G401.6 (cell line): ENCODE data around the gene DENND4C.
"Not testable (repeated sequence)": the region's sequence is repeated elsewhere in the genome, so short reads cannot be mapped to it uniquely, and the experiment has no call there.

ENCODE experiments used
- FAIRE-seq: peaks from 2 replicates; lab custom pipeline; 2012; peaks lifted over from hg19 to GRCh38; lab: Jason Lieb, UNC

DENND4C gene

DNA sequence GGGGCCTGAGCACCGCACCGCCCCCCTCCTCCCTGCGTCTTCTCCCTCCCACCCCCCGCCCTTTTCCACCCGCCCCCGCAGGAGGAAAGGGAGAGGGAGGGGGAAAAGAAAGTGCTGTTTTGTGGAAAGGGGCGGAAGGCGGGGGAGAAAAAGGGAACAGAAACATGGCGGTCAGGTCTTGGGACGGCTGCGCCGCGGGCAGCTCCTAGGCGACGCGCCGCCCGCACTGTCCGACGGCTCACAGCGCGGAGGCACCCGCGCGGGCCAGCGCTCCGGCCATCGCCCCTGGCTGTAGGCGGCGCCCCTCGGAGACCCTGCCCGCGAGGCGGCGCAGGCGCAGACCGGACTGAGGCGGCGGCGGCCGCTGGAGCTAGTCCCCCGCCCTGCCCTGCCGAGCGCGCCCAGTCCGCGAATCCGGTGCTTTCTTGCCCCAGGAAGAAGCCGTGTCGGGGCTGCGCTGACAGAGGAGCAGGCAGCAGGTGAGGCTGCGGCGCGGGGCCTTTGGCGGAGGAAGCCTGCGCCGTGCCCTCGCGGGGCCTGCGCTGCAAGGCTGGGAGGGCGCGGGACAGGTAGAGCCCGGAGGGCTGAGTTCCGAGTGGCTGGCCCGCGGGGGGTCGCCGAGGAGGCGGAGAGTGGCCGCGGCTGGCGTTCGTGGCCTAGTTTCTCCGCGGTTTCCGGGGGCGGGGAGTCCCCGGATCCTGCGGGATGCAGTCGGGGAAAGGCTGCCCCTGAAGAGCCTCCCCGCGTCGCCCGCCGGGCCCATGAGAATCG is at the start of gene DENND4C:
Gene DENND4C, plus strand, starts transcription at position 339 of the 771 bp plus-strand sequence. CDS start 45,482 bp downstream, outside the sequence.
- no peak for FAIRE-seq

DNA sequence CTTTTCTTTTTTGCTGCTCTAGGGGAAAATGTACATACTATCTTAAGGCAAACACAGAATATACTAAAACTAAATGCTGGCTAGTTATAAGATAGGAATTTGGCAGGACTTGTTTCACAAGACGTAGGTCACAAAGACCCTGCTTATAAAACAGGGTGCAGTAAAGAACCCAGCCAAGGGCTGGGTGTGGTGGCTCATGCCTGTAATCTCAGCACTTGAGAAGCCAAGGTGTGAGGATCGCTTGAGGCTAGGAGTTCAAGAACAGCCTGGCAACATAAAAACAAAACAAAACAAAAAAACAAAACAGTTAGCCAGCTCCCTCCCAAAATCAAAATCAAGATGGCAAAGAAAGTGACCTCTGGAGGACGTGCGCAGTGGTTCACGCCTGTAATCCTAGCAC is 49.5 kb upstream of the DENND4C start:
- no peak for FAIRE-seq

DNA sequence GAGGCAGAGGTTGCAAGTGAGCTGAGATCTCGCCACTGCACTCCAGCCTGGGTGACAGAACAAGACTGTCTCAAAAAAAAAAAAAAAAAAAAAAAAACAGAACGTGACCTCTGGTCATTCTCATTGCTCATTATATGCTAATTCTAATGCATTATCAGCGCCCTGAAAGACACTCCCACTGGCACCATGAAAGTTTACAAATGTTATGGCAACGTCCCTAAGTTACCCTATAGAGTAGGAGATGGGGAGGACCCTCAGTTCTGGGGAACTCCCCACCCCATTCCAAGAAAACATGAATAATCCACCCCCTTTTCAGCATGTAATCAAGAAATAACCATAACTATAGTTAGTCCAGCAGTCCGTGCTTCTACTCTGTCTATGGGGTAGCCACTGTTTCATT is 48.9 kb upstream of the DENND4C start:
- no peak for FAIRE-seq

DNA sequence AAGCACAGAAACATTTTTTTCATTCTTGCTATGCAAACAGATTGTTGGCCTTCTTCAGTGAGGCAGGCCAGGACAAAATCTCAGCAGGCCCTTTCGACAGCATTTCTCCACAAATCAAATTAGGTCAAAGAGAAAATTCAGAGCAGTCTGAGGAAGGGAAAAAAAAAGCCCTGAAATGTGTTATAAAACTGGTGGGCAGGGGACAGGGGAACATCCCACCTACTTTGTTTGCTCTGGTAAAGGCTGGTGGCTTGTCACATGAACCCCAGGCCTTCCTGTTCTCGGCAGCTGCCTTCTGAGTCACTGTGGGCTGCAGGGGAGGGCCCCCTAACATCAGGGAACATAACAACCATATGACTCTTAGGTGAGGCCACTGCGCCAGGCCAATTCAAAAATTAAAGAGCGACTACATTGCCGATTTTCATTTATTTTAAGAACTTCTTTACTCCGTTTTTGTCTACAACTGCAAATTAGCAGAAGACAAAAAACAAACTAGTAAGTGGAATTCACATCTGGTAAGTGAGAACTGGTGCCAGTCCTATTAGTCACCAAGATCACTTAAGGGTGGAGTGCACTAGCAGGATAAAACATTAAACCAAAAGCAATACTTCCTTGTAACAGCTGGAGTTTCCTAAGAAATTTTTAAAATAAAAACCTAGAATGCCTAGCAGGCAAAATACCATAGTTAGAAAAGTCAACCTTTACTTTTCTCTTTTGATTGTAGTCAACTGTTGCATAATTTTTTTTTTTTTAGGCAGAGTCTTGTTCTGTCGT is 46.2 kb upstream of the DENND4C start:
- FAIRE-seq: no peak

DNA sequence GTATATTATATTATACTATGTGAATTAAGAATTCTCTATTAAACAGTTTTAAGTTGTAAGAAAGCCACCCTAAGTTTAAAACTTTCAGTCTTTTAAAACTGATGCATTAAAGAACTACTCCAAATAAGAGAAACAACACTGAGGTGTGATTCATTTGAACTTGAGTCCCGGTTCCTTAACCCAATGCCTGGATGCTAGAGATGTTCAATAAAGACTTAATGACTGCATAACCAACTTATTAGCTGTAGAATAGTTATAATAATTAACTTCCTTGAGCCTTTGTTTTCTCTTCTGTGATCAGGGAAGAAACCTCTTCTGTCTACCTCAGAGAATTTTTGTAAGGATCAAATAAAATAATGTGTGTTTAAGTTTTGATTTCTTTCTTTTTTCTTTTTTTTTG is 45.3 kb upstream of the DENND4C start:
- no peak for FAIRE-seq

DNA sequence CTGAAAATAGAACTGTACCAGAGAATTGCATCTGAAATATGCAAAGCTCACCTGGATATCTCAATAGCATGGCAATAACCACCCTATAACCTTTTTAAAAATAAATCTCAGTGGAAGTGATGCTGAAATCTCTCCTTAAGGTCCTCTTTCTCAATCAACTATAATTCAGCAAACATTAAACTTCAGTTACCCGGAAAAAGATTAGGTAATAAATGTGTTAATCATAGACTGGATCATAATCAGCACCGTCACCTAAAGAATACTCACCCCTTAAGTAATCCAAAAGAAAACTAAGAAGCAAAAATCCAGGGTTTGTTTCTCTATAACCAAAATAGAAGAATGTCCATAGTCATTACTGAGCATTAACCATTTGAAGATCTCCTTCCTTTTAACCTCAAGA is 44.3 kb upstream of the DENND4C start:
- no peak for FAIRE-seq

DNA sequence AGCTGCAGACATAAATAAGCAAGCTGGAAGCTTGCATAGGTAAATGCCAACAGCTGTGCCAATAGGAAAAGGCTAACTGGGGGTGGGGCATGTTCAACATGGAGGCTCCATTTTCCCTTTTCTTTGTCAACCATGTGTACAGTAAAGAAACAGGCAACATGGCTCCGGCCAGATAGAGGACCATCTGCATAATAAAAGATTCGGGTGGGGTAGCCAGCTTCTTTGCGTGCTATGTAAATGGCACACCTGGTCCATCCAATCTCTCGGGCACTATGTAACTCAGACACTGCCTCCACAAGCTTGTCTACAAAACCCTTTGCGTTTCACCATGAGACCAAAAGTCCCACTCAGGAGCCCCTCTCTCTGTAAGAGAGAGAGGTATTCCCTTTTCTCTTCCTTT is 41.7 kb upstream of the DENND4C start:
- no peak for FAIRE-seq

DNA sequence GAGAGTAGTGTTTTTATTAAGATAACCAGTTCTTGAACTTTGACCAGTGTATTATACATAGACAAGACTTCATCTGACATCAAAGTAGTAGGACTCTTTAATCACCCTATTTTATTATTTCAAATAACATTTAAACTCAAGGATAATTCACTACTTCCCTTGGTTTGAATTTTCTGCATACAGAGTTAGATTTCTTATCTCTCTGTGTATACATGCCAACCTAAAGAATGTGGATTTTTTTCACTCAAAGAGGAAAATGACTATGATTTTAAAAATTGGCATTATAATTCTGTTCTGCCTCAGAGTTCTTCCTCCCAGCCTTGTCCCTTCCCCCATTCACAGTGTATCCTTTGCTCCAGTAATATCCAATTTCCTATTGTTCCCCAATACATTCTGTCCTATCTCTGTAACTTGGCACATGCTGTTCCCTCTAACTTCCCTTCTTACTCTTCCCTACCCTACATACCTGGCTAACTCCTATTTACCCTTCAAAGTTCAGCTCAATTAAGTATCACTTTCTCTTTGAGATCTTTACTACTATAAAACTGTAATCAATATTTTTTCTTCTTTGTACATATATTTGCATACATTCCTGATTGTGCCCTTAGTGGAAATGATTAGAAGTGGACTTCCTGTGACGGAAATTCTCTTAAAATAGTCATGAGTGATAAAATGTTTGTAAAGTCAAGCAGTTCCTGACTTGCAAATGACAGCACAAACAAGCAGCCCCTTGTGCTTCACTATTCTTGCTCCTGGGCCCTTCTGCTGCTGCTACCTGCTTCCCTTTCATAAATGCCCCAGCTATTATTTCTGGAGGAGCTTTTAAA is 38.1 kb upstream of the DENND4C start:
- no peak for FAIRE-seq

DNA sequence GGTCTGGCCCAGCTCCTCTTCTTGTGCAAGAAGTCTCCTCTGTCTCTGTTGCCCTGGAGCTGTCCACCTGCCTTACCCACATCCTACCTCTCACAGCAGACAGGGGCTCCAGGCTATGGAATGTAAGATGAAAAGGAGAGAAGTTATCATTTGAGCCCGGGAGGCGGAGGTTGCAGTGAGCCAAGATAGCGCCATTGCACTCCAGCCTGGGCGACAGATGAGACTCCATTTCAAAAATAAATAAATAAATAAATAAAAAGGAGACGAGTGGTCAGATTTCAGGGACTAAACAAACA is 37.5 kb upstream of the DENND4C start:
- FAIRE-seq: no peak

DNA sequence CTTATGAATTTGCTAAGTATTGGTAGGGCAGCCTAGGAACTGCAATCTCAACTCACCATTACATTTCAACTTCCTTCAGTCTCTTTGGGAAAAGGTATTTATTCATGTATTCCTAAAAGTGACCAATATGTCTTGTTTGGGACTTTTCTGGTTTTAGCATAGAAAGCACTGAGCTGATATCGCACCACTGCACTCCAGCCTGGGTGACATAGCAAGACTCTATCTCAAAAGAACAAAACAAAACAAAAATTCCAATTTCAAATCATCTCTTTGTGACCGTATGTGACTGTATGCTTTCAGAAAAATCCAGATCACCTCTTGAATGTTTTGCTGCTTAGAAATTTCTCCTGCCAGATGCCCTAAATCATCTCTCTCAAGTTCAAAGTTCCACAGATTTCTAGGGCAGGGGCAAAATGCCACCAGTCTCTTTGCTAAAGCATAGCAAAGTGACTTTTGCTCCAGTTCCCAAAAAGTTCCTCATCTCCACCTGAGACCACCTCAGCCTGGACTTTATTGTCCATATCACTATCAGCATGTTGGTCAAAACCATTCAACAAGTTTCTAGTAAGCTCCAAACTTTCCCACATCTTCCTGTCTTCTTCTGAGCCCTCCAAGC is 37.0 kb upstream of the DENND4C start:
- FAIRE-seq: not testable (repeated sequence)

DNA sequence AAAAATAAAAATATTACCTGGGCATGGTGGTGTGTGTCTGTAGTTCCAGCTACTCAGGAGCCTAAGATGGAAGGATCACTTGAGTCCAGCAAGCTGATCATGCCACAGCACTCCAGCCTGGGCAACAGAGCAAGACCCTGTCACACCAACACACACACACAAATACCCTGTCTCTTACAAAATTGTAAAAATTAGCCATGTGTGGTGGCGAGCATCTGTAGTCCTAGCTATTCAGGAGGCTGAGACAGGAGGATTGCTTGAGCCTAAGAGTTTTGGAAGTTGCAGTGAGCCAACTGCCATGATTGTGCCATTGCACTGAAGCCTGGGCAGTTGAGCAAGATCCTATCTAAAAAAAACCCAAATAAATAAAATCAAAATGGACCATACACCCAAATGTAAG is 32.1 kb upstream of the DENND4C start:
- FAIRE-seq: no peak

DNA sequence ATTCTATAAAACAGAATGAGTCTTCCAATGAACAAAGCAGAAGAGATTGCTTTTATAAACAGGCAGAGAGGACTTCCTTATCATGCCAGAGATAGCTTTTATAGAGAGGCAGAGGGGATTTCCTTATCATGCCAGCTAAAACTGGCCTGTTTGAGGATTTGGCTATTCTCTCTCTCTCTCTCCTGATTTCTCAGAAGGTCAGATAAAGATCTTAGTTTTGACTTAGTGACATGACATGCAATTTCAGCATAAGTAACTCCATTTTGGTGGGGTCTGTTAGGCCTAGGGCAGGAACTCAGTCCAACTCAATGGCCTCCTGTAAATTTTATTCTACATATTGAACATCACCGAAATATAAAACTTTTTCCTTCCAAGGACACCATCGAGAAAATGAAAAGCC is 31.5 kb upstream of the DENND4C start:
- FAIRE-seq: no peak

DNA sequence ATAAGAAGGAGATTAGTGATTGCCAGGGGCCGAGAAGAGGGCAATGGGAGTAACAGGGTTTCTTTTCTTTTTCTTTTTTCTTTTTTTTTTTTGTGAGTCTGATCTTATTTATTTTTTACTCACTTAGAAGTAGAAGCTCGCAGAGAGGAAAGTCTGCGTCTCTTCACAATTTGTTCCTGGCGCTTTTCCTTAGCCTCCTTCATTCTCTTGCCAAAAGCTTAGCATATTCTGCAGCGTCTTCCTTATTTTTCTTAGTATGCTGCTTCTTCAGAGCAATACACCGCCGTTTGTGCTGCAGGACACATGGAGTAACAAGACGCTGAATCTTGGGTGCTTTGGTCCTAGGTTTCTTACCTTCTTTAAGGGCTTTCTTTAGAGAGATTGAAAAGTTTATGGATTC is 30.3 kb upstream of the DENND4C start:
- FAIRE-seq: no peak

DNA sequence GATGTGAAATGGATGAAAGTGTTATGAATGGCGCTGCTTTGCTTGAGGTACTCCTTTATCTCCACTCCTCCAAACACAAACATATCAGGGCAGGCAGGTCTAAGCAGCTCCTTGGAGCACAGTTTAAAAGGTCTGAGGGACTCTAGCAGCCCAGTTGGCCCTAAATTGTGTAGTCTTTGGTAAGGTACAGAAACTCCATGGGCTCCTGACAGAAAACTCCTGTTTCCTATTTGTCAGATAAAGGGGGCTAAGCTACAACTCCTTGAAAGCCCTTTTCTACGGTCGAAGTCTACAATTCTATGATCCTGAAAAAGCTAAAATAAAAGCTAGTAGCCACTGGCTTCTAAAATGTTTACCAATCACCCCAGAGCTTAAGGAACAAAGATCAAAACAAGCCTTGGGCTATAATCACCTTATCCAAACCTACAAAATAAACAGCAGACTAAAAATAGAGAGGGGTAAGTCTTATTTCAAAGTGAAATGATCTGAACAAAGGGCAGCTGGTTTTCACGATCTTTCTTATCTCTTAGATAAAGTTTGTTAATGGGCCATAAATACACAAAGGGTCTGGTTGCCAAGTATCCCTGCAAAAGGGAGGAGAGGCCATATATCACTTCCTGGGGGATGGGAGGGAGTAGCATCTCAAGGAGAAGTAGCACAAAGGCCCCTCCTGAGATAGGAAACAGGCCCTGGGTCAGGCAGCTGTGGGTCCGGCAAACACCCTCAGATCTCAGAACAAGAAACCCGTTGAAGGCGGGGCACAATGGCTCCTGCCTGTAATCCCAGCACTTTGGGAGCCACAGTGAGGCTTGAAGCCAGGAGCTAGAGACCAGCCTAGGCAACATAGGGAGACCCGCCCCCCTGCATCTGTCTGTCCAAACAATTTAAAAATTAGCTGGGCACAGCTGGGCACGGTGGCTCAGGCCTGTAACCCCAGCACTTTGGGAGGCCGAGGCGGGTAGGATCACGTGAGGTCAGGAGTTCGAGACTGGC is 28.3 kb upstream of the DENND4C start:
- no peak for FAIRE-seq

DNA sequence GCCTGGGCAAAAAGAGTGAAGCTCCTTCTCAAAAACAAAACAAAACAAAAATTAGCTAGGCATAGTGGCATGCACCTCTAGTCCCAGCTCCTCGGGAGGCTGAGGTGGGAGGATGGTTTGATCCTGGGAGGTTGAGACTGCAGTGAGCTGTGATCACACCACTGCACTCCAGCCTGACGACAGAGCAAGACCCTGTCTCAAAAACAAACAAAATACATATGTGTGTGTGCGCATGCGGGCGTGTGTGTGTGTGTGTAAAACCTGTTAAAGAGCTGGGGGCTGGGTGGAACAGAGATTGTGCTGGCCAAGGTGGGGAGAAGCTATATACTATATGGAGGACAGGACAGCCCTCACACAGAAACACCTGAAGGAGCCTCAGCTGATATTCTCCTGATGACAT is 27.4 kb upstream of the DENND4C start:
- FAIRE-seq: no peak

DNA sequence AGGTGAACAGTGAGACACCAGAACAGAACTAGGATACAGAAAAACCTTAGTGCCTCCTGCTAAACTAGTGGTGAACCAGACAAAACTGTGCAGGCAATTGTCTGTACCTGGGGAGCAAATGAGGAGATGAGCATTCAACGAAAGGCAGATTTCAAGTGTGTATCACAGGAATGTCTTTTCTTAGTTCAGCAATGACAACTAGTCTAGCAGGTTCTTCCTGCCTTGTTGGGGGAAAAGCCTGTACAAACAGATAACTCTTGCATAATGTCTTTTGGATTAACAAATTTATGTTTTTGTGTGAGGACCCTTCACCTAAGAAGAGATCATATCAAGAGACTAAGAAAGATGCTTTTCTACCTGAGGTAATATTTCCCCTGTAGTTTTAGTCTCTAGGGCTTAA is 21.8 kb upstream of the DENND4C start:
- no peak for FAIRE-seq

DNA sequence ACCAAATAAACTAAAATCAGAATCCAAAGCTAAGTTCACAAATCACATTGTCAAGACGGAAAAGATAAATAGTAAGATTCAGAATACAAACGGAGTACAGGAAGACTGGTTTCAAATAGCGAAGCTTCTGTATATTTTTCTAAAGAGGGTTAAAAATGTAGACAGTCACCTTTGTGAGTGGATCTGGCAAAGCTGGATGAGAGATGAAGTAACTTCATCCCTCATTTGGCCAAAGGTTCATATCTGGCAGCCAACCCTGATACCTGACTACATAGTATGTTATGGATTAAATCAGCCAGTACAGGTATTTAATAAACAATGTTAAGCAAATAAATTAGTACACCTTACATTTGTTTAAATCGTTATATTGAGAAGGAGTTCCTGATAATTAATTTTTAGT is 21.3 kb upstream of the DENND4C start:
- FAIRE-seq: no peak

DNA sequence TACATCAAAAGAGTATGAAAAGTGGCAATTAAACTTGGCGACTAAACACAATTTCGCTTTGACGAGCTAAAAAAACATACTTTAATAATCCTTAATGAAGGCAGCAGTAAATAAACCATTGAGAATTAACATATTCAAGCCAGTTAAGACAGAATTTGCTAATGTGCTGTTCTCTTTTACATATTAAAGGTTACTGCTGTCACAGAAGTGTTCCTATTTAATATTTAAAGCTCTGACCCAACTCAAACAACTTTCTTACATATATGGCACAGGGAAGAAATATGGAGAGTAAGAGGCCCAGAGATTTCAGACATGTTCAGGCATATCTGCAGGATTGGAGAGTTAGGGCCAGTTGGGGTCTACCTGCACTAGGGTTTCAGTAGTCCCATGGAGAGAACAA is 16.7 kb upstream of the DENND4C start:
- no peak for FAIRE-seq

DNA sequence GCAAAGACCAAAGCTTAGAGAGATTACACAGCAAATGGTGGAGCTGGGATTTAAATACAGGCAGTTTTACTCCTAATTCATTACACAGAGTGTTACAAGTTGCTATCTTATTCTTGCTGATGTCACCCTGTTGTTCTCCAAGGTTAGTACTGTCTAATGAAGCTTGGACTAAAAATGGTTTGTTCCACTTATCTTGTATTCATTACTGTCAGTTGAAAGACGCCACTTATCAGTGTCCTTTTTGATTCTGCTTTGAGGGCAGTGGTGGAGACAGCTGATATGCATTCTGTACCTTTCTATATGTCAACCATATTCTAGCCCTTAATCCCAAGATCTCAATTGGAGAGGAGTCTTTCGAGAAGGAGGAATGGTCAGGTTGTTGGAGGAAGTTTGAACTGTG is 14.0 kb upstream of the DENND4C start:
- no peak for FAIRE-seq

DNA sequence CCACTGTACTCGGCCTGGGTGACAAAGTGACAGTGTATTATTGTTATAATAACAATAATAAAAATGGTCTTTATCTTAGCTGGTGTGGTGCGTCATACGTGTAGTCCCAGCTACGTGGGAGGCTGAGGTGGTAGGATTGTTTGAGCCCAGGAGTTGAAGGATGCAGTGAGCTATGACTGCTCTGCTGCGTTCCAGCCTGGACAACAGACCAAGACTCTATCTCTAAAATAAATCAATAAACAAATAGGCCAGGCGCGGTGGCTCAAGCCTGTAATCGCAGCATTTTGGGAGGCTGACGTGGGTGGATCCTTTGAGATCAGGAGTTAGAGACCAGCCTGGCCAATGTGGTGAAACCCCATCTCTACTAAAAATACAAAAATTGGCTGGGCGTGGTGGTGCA is 9.2 kb upstream of the DENND4C start:
- no peak for FAIRE-seq

DNA sequence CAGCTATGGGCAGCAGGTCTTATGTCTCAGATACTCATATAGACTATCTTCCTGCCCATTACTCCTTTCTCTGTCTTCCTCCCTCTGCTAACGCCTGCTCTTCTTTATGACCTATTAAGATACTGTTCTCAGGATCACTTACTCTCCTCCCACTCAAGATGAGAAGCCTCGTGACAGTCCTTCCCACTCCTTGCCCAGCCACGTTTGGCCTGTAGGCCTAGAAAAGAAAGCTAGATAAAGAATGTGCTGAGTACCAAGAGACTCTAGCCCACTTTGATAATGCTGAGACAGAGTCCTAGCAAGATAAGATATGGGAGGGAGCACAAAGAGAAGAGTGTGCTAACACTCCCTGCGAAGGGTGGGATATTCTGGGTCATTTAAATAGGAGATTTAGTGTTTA is 6.8 kb upstream of the DENND4C start:
- FAIRE-seq: no peak

DNA sequence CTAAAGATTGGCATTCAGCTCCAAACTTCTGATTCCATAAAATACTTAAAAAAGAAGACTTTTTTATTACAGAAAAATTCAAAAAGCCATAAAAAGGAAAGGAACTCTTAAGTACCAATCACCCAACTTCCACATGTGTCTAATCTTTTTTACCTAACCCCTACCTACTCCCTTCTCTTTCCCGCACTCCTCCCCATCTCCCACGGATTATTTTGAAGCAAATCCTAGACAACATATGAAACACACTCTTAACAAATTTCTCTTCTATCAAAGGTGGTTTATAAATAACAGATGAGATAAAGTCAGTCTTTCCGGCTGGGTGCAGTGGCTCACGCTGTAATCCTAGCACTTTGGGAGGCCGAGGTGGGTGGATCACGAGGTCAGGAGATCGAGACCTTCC is 5.9 kb upstream of the DENND4C start:
- no peak for FAIRE-seq
